Measurements from ENCODE around the gene SLC25A12.
"Not testable (repeated sequence)": the region's sequence is repeated elsewhere in the genome, so short reads cannot be mapped to it uniquely, and the experiment has no call there.

The SLC25A12 gene

DNA sequence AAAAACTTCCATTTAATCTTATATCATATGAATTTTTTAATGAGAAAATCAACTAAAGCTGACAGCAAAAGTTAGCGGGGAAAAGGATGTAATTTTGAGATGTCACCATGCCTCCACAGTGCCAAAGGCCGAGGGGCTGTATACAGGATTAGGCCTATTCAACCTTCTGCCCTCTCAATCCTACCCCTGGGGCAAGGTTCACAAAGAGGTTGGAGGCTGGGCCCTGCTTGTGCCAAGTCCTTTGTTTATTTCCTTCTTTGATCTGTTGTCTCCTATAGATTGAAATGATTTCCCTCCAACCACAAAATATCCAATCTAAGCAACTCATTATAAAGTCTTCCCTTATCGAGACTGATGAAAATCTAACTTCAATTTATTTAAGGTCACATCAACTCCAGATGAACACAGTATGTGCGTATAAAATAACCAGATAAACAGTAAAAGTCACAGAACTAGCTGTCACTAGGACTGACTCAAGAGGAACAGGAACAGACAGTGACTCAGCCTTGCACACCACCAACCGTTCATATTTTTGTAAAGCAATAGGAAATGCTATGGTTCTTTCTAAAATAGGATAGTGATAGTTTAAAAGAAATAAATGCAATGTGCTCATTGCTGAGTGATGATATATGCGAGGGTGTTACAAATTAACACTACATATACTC, 95.8 kb downstream of the SLC25A12 start:
- Histone ChIP-seq H3K4me3 (no peak overlapping the region), H3K27ac (no peak overlapping the region)

DNA sequence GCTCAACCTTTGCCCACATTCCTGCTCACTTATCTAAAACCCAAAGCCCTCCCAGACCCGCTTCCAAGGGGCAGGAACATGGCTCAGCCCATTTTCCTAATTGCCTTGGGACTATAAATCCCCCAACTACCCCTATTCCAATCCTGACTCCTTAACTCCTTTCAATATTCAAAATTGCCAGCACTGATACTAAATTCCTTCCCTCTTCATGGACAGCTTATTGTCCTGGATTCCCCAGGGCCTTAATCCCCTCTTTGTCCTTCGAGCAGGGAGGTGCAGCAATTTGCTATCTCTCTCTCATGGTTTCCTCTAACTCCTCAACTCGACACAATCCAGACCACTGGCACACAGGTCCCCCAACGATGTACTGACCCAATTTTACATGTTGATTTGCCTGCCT, 99.1 kb downstream of the SLC25A12 start:
- H3K4me3 ChIP-seq, result no peak overlapping the region
- no peak overlapping the region for H3K27ac ChIP-seq

DNA sequence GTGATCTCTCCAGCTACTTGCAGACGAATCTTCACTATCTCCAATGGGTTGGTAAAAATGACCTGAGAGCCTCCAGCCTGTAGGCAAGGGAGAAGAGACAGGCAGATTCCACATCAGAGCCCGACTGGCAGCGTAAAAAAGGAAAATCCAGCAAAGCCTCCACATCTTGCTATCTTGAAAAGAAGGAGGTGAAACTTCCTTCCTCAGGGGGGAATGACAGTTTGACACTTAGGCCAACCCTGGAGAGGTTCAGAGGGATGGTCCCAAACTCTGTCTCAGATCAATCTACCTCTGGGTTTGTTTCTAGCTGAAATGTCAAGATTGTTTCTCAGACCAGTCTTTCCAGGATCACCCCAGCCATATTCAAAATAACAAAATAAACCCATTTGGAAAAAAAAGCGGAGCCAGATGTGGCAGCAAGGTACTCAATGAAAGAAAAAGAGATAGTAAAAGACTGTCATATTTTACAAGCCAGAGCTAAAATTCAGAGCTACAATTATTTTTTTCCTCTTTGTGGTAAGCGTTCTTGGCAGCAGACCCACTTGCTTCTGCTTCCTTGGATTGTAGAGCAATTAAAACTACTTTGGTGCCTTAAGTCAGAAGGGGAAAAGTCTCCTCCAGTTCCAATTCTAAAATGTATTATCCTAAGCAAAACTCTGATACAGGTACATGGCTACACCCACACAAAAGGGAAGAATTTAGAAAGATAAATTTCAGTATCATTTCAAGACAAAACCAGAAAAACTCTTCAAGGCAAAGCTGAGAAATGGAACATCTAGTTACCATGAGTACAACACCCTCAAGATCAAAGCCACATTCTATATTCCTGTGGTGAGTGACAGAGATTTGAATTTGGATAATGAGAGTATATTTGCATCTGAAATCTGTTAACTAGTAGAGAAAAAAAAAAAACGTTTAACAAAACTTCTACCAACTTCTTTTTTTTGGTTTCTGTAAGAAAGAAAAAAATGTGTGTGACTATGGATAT, 100.1 kb downstream of the SLC25A12 start:
- H3K27ac ChIP-seq, result no peak overlapping the region
- H3K4me3 ChIP-seq, result no peak overlapping the region

GRCh38 chr2:171792886-171793580, 101.0 kb downstream of the SLC25A12 start:
- no peak overlapping the region for H3K4me3 ChIP-seq
- no peak overlapping the region for H3K27ac ChIP-seq

DNA sequence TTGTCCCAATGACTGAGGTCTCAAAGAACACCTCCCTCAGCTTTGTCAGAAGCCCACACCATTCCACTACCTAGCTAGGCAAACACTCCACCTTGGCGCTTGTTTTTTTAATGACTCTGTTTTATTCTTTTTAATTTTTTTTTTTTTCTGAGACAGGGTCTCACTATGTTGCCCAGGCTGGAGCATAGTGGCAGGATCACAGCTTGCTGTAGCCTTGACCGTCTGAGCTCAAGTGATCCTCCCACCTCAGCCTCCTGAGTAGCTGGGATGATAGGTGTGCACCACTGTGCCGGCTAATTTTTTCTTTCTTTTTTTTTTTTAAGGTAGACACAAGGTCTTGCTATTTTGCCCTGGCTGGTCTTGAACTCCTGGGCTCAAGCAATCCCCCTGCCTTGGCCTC, 101.9 kb downstream of the SLC25A12 start:
- H3K27ac ChIP-seq, result no peak overlapping the region
- no peak overlapping the region for H3K4me3 ChIP-seq

- no peak overlapping the region for H3K27ac ChIP-seq
- H3K4me3 ChIP-seq, result no peak overlapping the region
Observed at GRCh38 chr2:171791361-171791760, 102.7 kb downstream of the SLC25A12 start.

DNA sequence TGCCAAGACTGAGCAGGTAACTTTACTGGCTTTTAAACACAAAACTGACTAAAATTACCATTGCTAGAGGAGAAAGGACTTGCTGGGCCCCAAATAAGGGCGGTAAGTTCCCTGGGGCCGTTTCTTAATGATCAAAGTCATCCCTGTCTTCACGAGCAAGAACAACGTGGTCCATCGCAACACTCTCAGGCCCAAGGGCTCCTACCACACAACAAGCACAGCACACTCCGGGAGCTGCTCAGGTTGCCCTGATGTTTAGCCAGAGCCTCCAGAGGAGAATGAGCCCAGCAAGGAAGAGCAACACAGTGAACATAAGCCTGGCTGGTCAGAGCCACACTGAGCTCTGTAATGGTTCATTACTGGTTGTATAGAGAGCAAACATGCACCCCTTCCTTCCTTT, 104.1 kb downstream of the SLC25A12 start:
- no peak overlapping the region for H3K27ac ChIP-seq
- no peak overlapping the region for H3K4me3 ChIP-seq

DNA sequence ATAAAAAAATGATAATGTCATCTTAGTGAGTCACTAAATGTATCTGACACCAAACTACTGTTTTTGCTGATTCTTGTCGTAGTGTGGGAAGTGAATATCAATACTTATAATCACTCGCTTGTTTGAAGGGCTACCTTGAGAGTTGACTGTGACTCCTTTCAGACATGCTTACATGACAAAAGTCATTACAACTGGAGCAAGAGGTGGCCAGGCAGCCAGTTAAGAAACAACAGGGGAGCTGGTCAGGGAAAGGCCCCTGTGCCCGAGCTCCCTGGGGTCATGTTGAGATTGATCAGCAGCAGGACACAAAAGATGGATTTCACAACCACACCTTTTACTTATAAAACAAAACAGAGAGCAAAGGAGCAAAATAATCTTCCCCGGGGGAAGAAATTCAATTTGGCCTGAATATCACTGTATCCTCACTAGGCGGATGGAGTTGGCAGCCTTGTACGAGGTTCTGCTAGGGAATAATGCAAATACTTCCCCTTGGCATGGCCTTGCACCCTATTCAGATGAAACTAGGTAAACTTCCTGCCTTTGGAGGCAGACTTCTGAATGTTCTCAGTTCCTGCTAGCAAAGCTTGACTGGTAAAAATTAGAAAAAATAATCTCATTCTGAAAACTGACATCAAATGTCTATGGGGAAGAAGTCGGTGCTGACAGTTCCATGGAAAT, 105.6 kb downstream of the SLC25A12 start:
- Histone ChIP-seq H3K4me3 (no peak overlapping the region), H3K27ac (no peak overlapping the region)

- no peak overlapping the region for H3K27ac ChIP-seq
- no peak overlapping the region for H3K4me3 ChIP-seq
Observed at GRCh38 chr2:171787333-171788072, 106.5 kb downstream of the SLC25A12 start.

- H3K4me3 ChIP-seq, result no peak overlapping the region
- no peak overlapping the region for H3K27ac ChIP-seq
Observed at GRCh38 chr2:171785450-171785849, 108.6 kb downstream of the SLC25A12 start.

DNA sequence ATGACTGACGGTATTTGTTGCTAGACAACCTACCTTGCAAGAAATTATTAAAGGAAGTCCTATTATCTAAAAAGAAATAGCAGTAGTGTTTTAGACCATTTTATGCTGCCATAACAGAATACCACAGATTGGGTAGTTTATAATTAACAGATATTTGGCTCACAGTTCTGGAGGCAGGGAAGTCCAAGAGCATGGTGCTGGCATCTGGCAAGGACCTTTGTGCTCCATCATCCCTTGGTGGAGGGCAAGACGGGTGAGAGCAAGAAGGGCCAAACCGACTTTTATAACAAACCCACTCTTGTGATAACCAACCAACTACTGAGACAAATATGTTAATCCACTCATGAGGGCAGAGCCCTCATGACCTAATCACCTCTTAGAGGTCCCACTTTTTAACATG, 115.5 kb downstream of the SLC25A12 start:
- no peak overlapping the region for H3K27ac ChIP-seq
- H3K4me3 ChIP-seq, result no peak overlapping the region

DNA sequence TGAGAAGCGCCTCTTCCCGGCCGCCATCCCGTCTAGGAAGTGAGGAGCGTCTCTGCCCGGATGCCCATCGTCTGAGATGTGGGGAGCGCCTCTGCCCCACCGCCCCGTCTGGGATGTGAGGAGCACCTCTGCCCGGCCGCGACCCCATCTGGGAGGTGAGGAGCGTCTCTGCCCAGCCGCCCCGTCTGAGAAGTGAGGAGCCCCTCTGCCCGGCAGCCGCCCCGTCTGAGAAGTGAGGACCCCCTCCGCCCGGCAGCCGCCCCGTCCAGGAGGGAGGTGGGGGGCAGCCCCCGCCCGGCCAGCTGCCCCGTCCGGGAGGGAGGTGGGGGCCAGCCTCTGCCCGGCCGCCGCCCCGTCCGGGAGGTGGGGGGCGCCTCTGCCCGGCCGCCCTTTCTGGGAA, 119.5 kb downstream of the SLC25A12 start:
- H3K27ac ChIP-seq, H3K4me3 ChIP-seq: not testable (repeated sequence)

GRCh38 chr2:171772373-171772772, 121.7 kb downstream of the SLC25A12 start:
- H3K27ac ChIP-seq, result no peak overlapping the region

GRCh38 chr2:171771463-171771862, 122.6 kb downstream of the SLC25A12 start:
- no peak overlapping the region for H3K4me3 ChIP-seq
- H3K27ac ChIP-seq, result no peak overlapping the region

More at GRCh38 chr2:171772373-171772772, 121.7 kb downstream of the SLC25A12 start:
- no peak overlapping the region for H3K4me3 ChIP-seq

DNA sequence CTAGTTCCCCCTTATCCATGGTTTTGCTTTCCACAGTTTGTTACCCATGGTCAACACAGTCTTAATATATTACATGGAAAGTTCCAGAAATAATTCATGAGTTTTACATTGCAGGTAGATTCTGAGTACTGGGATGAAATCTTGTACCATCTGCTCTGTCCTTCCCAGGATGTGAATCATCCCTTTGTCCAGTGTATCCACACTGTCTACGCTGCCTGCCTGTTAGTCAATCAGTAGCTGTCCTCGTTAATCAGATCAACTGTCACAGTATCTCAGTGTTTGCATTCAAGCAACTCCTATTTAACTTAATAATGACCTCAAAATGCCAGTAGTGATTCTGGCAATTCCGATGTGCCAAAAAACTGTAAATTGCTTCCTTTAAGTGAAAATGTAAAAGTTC, 130.4 kb downstream of the SLC25A12 start:
- Histone ChIP-seq H3K4me3 (no peak overlapping the region), H3K27ac (no peak overlapping the region)

DNA sequence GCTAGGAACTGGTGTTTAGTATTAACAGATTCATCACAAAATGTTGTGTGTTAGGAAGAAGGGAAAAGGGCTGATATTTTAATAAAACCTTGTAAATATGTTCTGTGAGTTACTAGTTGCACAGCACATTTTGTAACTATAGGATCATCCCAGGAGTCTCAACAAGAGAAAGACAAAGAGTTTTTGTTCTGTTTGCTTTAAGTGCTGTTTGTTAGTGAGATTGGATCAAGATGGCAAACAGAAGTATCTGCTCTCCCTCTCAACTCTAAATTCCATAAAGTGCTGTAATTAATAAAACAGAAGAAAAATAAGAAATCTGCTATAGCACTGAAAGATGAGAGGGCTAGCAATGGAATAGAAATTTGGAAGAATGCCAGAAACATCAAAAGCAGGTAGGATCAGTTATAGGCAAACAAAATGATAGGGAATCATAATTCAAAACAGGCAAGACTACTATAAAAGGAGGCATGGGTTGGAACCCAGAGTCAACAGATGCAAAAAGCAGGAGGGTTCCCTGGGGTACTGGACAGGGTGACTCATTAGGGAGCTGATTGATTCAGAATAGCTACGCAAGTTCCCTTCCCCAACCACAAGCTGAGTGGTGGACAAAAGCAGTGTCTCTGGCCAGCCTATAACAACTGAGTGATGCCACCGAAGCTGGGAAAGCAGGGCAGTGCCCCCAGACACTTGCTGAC, 131.0 kb downstream of the SLC25A12 start:
- Histone ChIP-seq H3K4me3 (no peak overlapping the region), H3K27ac (no peak overlapping the region)

- H3K4me3 ChIP-seq, H3K27ac ChIP-seq: not testable (repeated sequence)
Observed at GRCh38 chr2:171761176-171761575, 132.9 kb downstream of the SLC25A12 start.

GRCh38 chr2:171758762-171759161, 135.3 kb downstream of the SLC25A12 start:
- not testable (repeated sequence) for H3K27ac ChIP-seq, H3K4me3 ChIP-seq
